Endothelial cell of umbilical vein (primary cell): ENCODE measurements around the gene PVR. TPM values are rescaled to one million over a fixed set of nuclear protein-coding genes. Genes with fewer than 3 reads are reported as not detected.

Experiments used
- BruUV-seq: library from RNA; stranded (reverse); fragments of 400-500 nt; replicated peaks from 2 replicates; lab custom pipeline; 2021; lab: Mats Ljungman, UMichigan
- CTCF ChIA-PET: fragments of 300-600, 350-600 bp; sonication (Branson Sonifier 250); formaldehyde crosslinking; loops from one replicate; lab custom pipeline; 2021; ENCODE audit warnings: antibody characterized with exemption, inconsistent platforms; lab: Charles Lee
- POLR2A ChIA-PET: fragments of 300-600, 350-600 bp; sonication (Branson Sonifier 250); formaldehyde crosslinking; loops from one replicate; lab custom pipeline; 2021; ENCODE audit warnings: antibody characterized with exemption, inconsistent platforms; lab: Charles Lee
- DNase-seq: peaks from one replicate; pipeline ENCODE4 v3.0.0-alpha.2; 2011; ENCODE audit warnings: low read depth, low spot score
- FAIRE-seq: peaks from 2 replicates; lab custom pipeline; 2011; peaks lifted over from hg19 to GRCh38; lab: Jason Lieb, UNC
- H2AFZ ChIP-seq: 2 replicates; pipeline ENCODE4 v1.6.0; 2012; ENCODE audit warnings: low read depth, low read length, control low read depth, inconsistent platforms
- H3K27ac ChIP-seq: 2 replicates; pipeline ENCODE4 v1.5.1; 2011; ENCODE audit warnings: low read depth, mild to moderate bottlenecking, control low read depth, low read length, moderate library complexity; ENCODE audit not compliant: insufficient read depth
- H3K27me3 ChIP-seq, 2 experiments: 2 replicates each; pipeline versions ENCODE4 v1.6.0 to v1.6.1; 2011; ENCODE audit warnings: low read length in 2 of 2, mixed read lengths in 1 of 2; ENCODE audit not compliant: control insufficient read depth in 2 of 2, insufficient read depth in 2 of 2
- H3K36me3 ChIP-seq, 2 experiments: 2 replicates in 1 of 2; 3 replicates in 1 of 2; pipeline ENCODE4 v1.5.1; 2011; ENCODE audit warnings: low read length in 2 of 2, mild to moderate bottlenecking in 1 of 2, moderate library complexity in 1 of 2; ENCODE audit not compliant: control insufficient read depth in 2 of 2, insufficient read depth in 2 of 2; ENCODE audit errors: extremely low read depth in 1 of 2
- H3K4me1 ChIP-seq: 3 replicates; pipeline ENCODE4 v1.5.1; 2011; ENCODE audit warnings: mild to moderate bottlenecking, low read length; ENCODE audit not compliant: control insufficient read depth, insufficient read depth; ENCODE audit errors: extremely low read depth
- H3K4me2 ChIP-seq: 2 replicates; pipeline ENCODE4 v1.6.1; 2011; ENCODE audit warnings: low read length, control low read depth, mixed read lengths; ENCODE audit not compliant: insufficient read depth
- H3K4me3 ChIP-seq, 3 experiments: fragments of 200-600 bp in 1 of 3; sonication (generic), shearing (Covaris generic) in 1 of 3; replicated peaks in 1 of 3; 2 replicates each; pipeline ENCODE4 v1.5.1; 2011 to 2016; ENCODE audit warnings: control low read depth in 3 of 3, low read length in 3 of 3, mild to moderate bottlenecking in 2 of 3, inconsistent platforms in 1 of 3, low read depth in 1 of 3, moderate library complexity in 1 of 3; ENCODE audit not compliant: insufficient read depth in 1 of 3
- H3K79me2 ChIP-seq: 2 replicates; pipeline ENCODE4 v1.6.0; 2012; ENCODE audit warnings: low read length, inconsistent platforms; ENCODE audit not compliant: control insufficient read depth, insufficient read depth
- H3K9ac ChIP-seq: replicated peaks from 2 replicates; pipeline ENCODE3; 2011; ENCODE audit warnings: low read length, control low read depth; ENCODE audit not compliant: insufficient read depth; ENCODE audit errors: extremely low read depth
- H3K9me1 ChIP-seq: replicated peaks from 3 replicates; pipeline ENCODE4 v1.6.0; 2011; ENCODE audit warnings: mild to moderate bottlenecking, low read length; ENCODE audit not compliant: control insufficient read depth, insufficient read depth; ENCODE audit errors: extremely low read depth
- H3K9me3 ChIP-seq: replicated peaks from 2 replicates; pipeline ENCODE4 v1.5.1; 2012; ENCODE audit warnings: low read length, inconsistent platforms; ENCODE audit not compliant: control insufficient read depth, insufficient read depth
- H4K20me1 ChIP-seq: replicated peaks from 2 replicates; pipeline ENCODE3; 2011; ENCODE audit warnings: mild to moderate bottlenecking, low read length; ENCODE audit not compliant: control insufficient read depth, insufficient read depth; ENCODE audit errors: extremely low read depth
- EZH2 ChIP-seq: IDR thresholded peaks from 2 replicates; pipeline ENCODE4 v1.6.1; 2012; ENCODE audit warnings: borderline replicate concordance, low read depth, mild to moderate bottlenecking, moderate library complexity, low read length, inconsistent platforms; ENCODE audit not compliant: severe bottlenecking
- FOS ChIP-seq: IDR thresholded peaks from 2 replicates; pipeline ENCODE4 v1.6.1; 2011; ENCODE audit warnings: mild to moderate bottlenecking, low read length, moderate library complexity, borderline replicate concordance; ENCODE audit not compliant: insufficient read depth
- GATA2 ChIP-seq: IDR thresholded peaks from 2 replicates; pipeline ENCODE4 v1.7.0; 2011; ENCODE audit warnings: low read depth, mild to moderate bottlenecking, moderate library complexity, mixed read lengths, low read length; ENCODE audit not compliant: insufficient read length, insufficient read depth
- JUN ChIP-seq: IDR thresholded peaks from 2 replicates; pipeline ENCODE4 v1.6.1; 2011; ENCODE audit warnings: borderline replicate concordance, low read depth; ENCODE audit not compliant: insufficient read length, insufficient read depth
- MYC ChIP-seq: IDR thresholded peaks from one replicate; pipeline ENCODE4 v1.6.1; 2011; ENCODE audit warnings: mild to moderate bottlenecking, low read depth, low read length
- POLR2A ChIP-seq: IDR thresholded peaks from 2 replicates; pipeline ENCODE4 v1.6.1; 2012; ENCODE audit warnings: low read depth, mild to moderate bottlenecking, control low read depth, low read length
- POLR2AphosphoS5 ChIP-seq: IDR thresholded peaks from 2 replicates; pipeline ENCODE4 v1.6.1; 2012; ENCODE audit warnings: low read depth, mild to moderate bottlenecking, control low read depth, low read length, moderate library complexity; ENCODE audit not compliant: insufficient read depth
- dilution Hi-C: fragments of 300-500 bp; cut with MboI; formaldehyde crosslinking; loops from one replicate; pipeline ENCODE4 v1.15.0; 2019; ENCODE audit warnings: low sequenced_read_pairs; ENCODE audit not compliant: extremely low pct_ligation_motif_present
- intact Hi-C: fragments of 100-400 bp; cut with micrococcal nuclease; formaldehyde crosslinking; loops from one replicate; pipeline ENCODE4 v1.10.0; 2022
- polyA plus RNA-seq, 4 experiments: library from polyadenylated mRNA; depleted of rRNA in 3 of 4; stranded (reverse) in 3 of 4; unstranded in 1 of 4; fragments of >200 nt; gene quantifications; 2 replicates each; pipeline versions ENCODE4 v1.2.1 to v1.2.3, GENCODE V29; 2011 to 2012; ENCODE audit warnings: missing spikeins in 1 of 4
- total RNA-seq: library from RNA; stranded (reverse); gene quantifications from 2 replicates; pipeline ENCODE4 v1.2.3, GENCODE V29; 2021
- TF ChIP-seq, protein P1 (sequence below): IDR thresholded peaks from 2 replicates; pipeline ENCODE4 v1.6.1; 2011; ENCODE audit not compliant: insufficient read depth, insufficient read length
- TF ChIP-seq, protein P2 (sequence below), 2 donors: IDR thresholded peaks; 1 replicate in 1 of 2; 2 replicates in 1 of 2; pipeline ENCODE4 v1.5.1; 2011; ENCODE audit warnings: low read length in 2 of 2, mild to moderate bottlenecking in 2 of 2, moderate library complexity in 2 of 2, control low read depth in 1 of 2, inconsistent platforms in 1 of 2, low read depth in 1 of 2; ENCODE audit not compliant: insufficient read depth in 1 of 2; ENCODE audit errors: extremely low read depth in 1 of 2

The PVR gene
- total and polyA plus RNA-seq, 2 donors (not counting 3 experiments of a cell fraction or from before 2014, with no cell fraction given), result 133 to 226 TPM

DNA sequence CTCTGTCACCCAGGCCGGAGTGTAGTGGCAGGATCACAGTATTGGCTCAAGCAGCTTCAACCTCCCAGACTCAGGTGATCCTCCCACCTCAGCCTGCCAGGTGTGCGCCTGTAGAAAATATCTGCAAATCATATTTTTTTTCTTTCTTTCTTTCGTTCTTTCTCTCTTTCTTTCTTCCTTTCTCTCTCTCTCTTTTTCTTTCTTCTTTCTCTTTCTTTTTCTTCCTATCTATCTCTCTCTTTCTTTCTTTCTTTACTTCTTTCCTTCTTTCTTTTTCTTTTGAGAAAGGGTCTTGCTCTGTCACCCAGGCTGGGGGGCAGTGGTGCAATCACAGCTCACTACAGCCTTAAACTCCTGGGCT lies 46.6 kb upstream of the PVR start:
- H3K36me3 ChIP-seq, result no peaks in the 10 kb centered on the region
- H3K4me1 ChIP-seq, result peaks cover 15% of the 10 kb centered on the region
- H3K4me3 ChIP-seq, result no peak overlapping the region
- CTCF ChIA-PET, result no interaction called here
- TF ChIP-seq, protein P1, sequence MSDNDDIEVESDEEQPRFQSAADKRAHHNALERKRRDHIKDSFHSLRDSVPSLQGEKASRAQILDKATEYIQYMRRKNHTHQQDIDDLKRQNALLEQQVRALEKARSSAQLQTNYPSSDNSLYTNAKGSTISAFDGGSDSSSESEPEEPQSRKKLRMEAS, result no peak
- TF ChIP-seq GATA2 (no peak), MYC (no peak), FOS (no peak), JUN (no peak), POLR2A (no peak), EZH2 (no peak), POLR2AphosphoS5 (no peak)
- TF ChIP-seq, protein P2, sequence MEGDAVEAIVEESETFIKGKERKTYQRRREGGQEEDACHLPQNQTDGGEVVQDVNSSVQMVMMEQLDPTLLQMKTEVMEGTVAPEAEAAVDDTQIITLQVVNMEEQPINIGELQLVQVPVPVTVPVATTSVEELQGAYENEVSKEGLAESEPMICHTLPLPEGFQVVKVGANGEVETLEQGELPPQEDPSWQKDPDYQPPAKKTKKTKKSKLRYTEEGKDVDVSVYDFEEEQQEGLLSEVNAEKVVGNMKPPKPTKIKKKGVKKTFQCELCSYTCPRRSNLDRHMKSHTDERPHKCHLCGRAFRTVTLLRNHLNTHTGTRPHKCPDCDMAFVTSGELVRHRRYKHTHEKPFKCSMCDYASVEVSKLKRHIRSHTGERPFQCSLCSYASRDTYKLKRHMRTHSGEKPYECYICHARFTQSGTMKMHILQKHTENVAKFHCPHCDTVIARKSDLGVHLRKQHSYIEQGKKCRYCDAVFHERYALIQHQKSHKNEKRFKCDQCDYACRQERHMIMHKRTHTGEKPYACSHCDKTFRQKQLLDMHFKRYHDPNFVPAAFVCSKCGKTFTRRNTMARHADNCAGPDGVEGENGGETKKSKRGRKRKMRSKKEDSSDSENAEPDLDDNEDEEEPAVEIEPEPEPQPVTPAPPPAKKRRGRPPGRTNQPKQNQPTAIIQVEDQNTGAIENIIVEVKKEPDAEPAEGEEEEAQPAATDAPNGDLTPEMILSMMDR (IDR thresholded peaks at IDR 0.05; ENCODE audit: extremely low read depth in 1 of 2, insufficient read depth in 1 of 2, low read depth in 1 of 2, low read length in 2 of 2), result no peak
- FAIRE-seq, result no peak
- no peaks in the 10 kb centered on the region for H3K9me3 ChIP-seq
- H3K9ac ChIP-seq, result no peak overlapping the region
- H3K79me2 ChIP-seq, result no peaks in the 10 kb centered on the region
- intact Hi-C loops (no loop called here), dilution Hi-C loops (no loop called here)
- no peak overlapping the region for H2AFZ ChIP-seq
- no peaks in the 10 kb centered on the region for H3K9me1 ChIP-seq
- H3K27ac ChIP-seq, result no peak overlapping the region
- BruUV-seq, result no TSS peak
- no peaks in the 10 kb centered on the region for H3K27me3 ChIP-seq
- no peak for DNase-seq
- H4K20me1 ChIP-seq, result no peaks in the 10 kb centered on the region
- POLR2A ChIA-PET, result no interaction called here
- no peak overlapping the region for H3K4me2 ChIP-seq
